MM.1S (cell line): Measurements from ENCODE around the gene PMEPA1.

ENCODE experiments used
- CTCF ChIP-seq: fragments of 300-600 bp; sonication (generic); IDR thresholded peaks from 2 replicates; pipeline ENCODE4 v1.5.1; 2016; ENCODE audit warnings: antibody characterized with exemption, low read length, mixed read lengths
- EZH2phosphoT487 ChIP-seq: fragments of 300-600 bp; sonication (generic); IDR thresholded peaks from 2 replicates; pipeline ENCODE4 v1.6.1; 2018; ENCODE audit warnings: antibody characterized with exemption, low read length

DNA sequence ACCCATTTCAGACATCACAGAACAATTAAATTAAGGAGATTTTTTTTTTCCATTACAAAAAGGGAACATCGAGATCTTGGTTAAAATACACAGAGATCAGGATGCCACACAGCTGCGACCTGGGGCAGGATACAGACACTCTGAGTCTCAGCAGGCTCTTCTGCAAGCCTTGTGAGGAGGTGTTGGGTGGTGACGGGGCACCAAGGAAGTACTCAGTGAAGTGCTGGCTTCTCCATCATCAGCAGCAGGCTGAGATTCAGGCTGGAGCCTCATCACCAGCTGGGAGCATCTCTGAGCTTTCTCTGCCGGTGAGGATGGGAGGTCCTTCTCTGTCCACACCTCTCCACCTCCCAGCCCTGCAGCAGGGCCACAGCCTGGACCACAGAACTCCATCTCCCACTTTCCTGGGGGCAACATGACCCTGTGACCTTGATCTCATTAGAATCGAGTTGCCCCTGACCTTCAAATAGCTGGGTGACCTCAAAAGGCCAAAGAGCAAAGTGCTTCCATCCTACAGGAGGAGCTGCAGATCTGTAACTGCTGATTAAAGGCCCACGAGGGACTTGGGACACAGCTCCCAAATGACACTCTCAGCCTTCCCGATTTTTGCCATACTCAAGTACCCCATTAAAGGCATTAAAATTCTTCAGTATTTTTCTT is 16.0 kb downstream of the PMEPA1 start:
- TF ChIP-seq CTCF (no peak), EZH2phosphoT487 (no peak)
